Occipital lobe (tissue), 3 donors: ENCODE data around the gene TACR1. TPM values are rescaled to one million over a fixed set of nuclear protein-coding genes. Genes with fewer than 3 reads are reported as not detected.

Experiments
- DNase-seq: peaks from one replicate; lab custom pipeline; 2025; lab: John Stamatoyannopoulos, UW
- small RNA-seq: library from RNA; depleted of rRNA; stranded (forward); fragments of <200 nt; gene quantifications from one replicate; pipeline ENCODE3, GENCODE V24; 2014
- total RNA-seq: library from RNA; depleted of rRNA; stranded (reverse); fragments of >200 nt; gene quantifications from one replicate; pipeline ENCODE4 v1.2.3, GENCODE V29; 2014

Gene TACR1
- total RNA-seq, 1 donor from 2014 or later = 0.47 TPM

DNA sequence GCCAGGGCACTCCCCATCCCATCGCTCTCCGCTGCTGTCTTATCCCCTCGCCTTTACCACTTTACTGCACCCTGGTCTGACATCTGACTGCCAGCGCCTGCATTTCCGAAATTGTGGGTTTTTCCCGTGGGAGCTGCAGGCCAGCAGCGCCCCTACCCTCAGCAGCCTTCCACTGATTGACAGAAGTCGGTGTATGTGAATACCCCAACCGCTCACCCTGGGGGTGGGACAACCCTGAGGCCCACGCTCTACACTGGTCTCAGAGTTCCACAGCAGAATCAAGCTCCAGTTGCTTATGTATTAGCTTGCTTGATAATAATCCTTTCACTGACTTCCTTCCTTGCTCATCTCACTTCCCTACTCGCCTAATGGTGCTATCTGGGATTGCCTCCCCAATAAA, 178.8 kb downstream of the TACR1 start:
- no peak for DNase-seq

- DNase-seq = no peak
These were observed 179.5 kb downstream of the TACR1 start for GRCh38 chr2:75019790-75020189.

- DNase-seq = no peak
These were observed 181.2 kb downstream of the TACR1 start for GRCh38 chr2:75018162-75018561.

DNA sequence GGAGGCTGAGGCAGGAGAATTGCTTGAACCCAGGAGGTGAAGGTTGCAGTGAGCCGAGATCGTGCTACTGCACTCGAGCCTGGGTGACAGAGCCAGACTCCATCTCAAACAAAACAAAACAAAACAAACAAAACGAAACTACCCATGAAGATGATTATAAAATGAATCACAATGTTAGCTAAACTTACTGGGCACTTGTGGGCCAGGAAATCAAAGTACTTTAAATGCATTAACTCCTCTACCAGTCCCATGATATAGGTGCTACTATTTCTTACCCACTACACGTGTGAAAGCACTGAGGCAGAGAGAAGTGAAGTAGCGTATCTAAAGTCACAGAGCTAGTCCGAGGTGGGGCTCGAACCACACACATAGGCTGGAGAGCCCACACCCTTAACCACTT, 187.2 kb downstream of the TACR1 start:
- no peak for DNase-seq

DNA sequence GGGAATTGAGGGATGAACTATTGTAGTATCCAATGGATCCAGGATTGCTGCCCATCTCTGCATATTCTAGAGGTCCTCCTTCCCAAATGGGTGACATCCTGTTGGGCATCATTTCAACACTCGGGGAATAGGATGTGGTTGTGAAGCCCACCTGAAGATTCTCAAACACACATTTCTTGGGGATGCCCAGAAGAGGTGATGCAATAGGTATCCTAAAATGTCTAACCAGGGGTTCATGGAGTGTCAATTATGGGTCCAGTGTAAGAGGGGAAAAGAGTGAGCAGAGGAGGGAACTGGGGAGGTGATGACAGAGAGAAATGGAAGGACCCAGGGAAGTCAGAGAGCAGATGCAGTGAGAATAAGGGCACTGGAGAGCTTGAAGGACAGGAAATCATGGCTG, 188.7 kb downstream of the TACR1 start:
- DNase-seq = no peak

DNA sequence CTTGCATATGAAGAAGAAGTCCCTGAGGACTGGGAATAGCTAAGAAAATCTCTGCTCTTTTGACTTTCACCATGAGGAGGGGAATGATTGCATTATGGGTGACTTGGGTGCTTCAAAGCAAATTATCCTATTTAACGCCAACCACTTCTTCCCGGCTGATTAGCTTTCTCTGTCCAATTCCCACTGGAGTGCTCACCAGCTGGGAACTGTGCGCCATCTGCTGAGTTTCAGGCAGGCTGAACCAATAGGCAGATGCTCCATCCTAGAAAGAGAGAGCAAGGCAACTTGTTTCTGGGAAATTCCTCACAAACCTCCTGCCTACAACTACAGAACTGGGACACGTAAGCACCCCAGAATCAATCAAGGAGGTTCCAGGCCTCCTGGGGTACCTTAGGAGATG, 191.5 kb downstream of the TACR1 start:
- DNase-seq = no peak

DNA sequence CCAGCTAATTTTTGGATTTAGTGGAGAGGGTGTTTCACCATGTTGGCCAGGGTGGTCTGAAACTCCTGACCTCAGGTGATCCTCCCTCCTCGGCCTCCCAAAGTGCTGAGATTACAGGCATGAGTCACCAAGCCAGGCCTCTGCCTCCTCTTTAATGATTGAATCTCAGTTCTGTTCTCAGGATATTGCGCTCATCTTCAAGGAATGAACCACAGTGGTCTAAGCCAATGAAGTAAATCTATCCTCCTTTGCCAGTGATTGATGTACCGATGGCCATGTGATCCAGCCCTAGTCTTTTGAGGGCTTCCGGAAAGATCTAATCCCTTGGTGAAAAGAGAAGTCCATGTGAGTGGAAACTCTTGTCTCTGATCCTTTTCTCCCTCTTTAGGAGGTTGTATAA, 192.3 kb downstream of the TACR1 start:
- DNase-seq = no peak

GRCh38 chr2:75006041-75006440, 193.3 kb downstream of the TACR1 start:
- no peak for DNase-seq

GRCh38 chr2:75003773-75004172, 195.5 kb downstream of the TACR1 start:
- no peak for DNase-seq

DNA sequence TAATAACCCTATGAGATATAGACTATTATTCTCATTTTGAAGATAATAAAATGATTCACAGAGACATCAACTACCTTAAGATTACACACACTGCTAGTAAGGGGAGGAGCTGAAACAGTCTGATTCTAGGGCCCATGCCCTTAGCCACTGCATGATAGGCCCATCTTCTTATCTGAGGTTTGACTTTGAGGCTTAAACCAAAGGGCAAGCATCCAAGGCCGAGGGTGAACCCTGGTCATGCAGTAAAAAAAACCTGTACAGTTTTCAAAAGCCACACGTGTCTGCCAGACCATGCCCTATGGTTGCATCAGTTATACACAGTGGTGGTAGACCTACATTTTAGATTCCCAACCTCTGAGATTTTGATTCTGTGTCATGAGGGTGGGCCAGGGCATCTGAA, 196.0 kb downstream of the TACR1 start:
- no peak for DNase-seq

GRCh38 chr2:75002007-75002406, 197.3 kb downstream of the TACR1 start:
- DNase-seq = no peak

- DNase-seq = no peak
These were observed 199.9 kb downstream of the TACR1 start for GRCh38 chr2:74999468-74999867.

Small RNA genes lying within 50 kb of the gene (small RNA-seq; reads per million reads assigned to genes)
- 0.49 reads per million, percentile 48 among the genes with 10 or more reads in this experiment for gene MIR5000

Other genes with a start within 250 kb of the TACR1 start
- 16.5 TPM for gene POLE4, start 240.9 kb downstream of the TACR1 start, total RNA-seq